HUES6 (cell line): ENCODE data around the gene CTAGE15.
"Not testable (repeated sequence)": the region's sequence is repeated elsewhere in the genome, so short reads cannot be mapped to it uniquely, and the experiment has no call there.

Experiments used
- H3K27ac ChIP-seq: 2 replicates; pipeline ENCODE4 v1.7.0; 2013; ENCODE audit warnings: low read depth, mild to moderate bottlenecking, low read length, inconsistent platforms
- H3K27me3 ChIP-seq: 2 replicates; pipeline ENCODE4 v1.6.1; 2013; ENCODE audit warnings: low read length; ENCODE audit not compliant: control insufficient read depth, insufficient read depth
- H3K36me3 ChIP-seq: 2 replicates; pipeline ENCODE4 v1.6.1; 2013; ENCODE audit warnings: low read length; ENCODE audit not compliant: control insufficient read depth, insufficient read depth
- H3K4me1 ChIP-seq: 2 replicates; pipeline ENCODE4 v1.6.1; 2013; ENCODE audit warnings: low read length; ENCODE audit not compliant: control insufficient read depth, insufficient read depth
- H3K4me3 ChIP-seq: 2 replicates; pipeline ENCODE4 v1.5.1; 2013; ENCODE audit warnings: low read depth, low read length
- H3K9ac ChIP-seq: one replicate; pipeline ENCODE4 v1.6.1; 2013; ENCODE audit warnings: mild to moderate bottlenecking, low read length
- H3K9me3 ChIP-seq: 2 replicates; pipeline ENCODE4 v1.6.1; 2013; ENCODE audit warnings: low read depth, low read length; ENCODE audit not compliant: control insufficient read depth, insufficient read depth

CTAGE15 gene

DNA sequence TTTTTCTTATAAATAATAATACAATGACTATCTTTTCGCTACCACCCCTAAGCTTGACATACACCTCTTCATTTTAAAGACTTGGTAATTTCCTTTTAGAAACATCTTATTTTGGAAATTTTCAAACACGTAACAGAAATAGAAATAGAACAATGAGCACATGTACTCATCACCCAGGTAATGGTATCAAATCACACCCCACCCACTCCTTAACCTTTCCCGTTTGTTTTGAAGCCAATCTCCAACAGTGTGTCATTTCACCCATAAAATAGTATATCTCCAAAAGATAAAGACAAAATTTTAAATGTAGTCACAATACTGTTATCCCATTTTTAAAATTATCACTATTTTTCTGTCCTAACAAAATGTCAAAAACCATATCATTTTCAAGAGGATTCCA is 16.6 kb downstream of the CTAGE15 start:
- not testable (repeated sequence) for H3K4me3 ChIP-seq, H3K9ac ChIP-seq

DNA sequence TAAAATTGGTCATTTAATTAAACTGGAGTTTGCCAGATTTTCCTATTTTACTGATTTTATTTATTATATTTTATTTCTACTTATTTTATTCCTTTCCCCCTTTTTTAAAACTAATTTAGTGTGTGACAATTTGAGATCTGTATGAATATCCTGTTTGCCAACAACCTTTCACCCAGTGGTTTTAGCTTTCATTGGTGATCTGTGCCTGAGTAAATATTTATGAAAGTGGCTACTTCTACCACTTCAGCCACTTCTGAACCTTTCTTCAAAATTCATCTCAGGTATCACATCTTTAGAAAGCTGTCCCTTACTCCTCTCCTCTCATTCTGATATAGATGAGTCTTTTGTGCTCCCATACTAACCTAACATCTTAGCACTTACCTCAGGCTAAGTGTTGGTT is 18.3 kb downstream of the CTAGE15 start:
- H3K36me3 ChIP-seq, H3K27ac ChIP-seq, H3K4me3 ChIP-seq, H3K9me3 ChIP-seq, H3K9ac ChIP-seq, H3K4me1 ChIP-seq, H3K27me3 ChIP-seq: not testable (repeated sequence)

More for the DNA sequence above, 16.6 kb downstream of the CTAGE15 start:
- not testable (repeated sequence) for H3K27ac ChIP-seq, H3K9me3 ChIP-seq, H3K27me3 ChIP-seq, H3K36me3 ChIP-seq, H3K4me1 ChIP-seq

- H3K9ac ChIP-seq, H3K27me3 ChIP-seq, H3K36me3 ChIP-seq, H3K9me3 ChIP-seq, H3K27ac ChIP-seq, H3K4me1 ChIP-seq, H3K4me3 ChIP-seq: not testable (repeated sequence)
These were observed 26.5 kb downstream of the CTAGE15 start for GRCh38 chr7:143598086-143598485.

DNA sequence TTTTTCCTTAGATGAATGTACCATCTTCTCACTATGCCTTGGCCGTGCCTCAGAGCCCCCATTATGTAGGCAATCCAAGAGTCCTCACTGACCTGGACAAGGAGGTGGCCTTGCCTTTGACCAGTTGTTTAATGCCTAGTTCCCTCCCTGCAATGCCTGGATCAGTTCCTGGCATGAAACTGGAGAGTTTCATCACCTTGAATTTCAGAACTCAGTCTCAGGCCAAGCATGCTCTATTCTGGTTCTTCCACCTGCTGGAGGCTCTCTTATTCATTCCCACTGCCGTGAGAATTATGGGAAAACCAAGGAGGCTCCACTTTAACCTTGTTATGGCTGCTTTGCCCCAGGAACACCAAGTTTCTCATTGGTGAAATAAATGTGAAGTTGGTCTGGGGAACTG is 31.9 kb downstream of the CTAGE15 start:
- H3K27me3 ChIP-seq, H3K36me3 ChIP-seq, H3K4me1 ChIP-seq, H3K27ac ChIP-seq, H3K4me3 ChIP-seq, H3K9me3 ChIP-seq, H3K9ac ChIP-seq: not testable (repeated sequence)

DNA sequence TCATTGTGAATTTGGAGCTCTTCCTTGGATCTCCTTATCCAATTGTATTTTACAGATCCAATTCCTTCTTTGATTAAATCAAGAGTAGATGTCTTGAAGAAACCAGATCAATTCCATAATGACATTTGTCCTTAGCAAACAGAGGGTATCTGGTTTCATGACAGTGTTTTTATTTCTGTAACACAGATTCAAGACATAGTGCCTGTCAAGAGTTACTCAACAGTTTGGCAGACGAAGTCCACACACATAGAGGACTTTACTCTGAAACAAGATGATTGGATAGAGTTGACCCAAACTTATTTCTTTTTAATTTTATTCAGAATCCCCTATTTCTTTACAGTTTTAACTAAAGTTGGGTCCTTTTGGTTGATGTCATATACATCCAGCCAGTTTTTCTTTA is 34.5 kb downstream of the CTAGE15 start:
- H3K4me1 ChIP-seq, H3K9ac ChIP-seq, H3K27me3 ChIP-seq, H3K36me3 ChIP-seq, H3K4me3 ChIP-seq, H3K9me3 ChIP-seq, H3K27ac ChIP-seq: not testable (repeated sequence)

DNA sequence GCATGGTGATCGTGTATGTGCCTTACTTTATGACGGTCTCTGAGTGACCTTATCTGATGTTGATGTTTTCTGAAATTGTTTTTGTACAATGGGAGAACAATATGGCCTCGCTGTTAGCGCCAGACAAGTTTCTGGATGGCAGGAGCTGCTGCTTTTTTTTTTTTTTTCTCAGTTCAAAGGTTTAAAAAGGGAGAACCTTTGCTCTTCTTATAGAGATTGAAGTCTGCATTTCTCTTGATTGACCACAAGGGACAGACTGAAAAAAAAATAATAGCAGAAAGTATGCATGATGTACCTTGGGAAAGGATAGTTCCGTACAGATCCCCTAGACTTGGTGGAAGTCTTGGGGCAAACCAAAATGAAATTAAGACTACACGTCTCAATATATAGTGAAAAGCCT is 43.9 kb downstream of the CTAGE15 start:
- H3K27ac ChIP-seq, H3K4me1 ChIP-seq, H3K9ac ChIP-seq, H3K27me3 ChIP-seq, H3K36me3 ChIP-seq, H3K4me3 ChIP-seq, H3K9me3 ChIP-seq: not testable (repeated sequence)

DNA sequence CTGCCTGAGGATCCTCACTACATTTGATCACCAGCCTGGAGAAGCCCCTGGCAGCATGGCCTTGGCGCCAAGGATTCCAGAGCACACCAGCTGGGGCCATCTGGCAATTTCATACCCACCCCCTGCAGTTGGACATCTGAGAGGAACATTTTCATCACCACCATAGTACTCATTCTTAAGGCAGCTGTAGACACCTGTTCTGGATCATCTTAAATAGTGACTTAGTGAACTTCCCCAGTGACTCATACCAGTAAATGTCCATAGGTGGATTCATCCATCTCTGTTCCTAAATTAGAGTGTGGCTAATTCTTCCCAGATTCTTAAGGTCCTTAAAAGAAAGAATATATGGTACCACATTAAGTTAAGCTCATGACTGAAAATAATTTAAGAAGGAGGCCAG is 45.6 kb downstream of the CTAGE15 start:
- H3K9me3 ChIP-seq, H3K36me3 ChIP-seq, H3K9ac ChIP-seq, H3K27ac ChIP-seq, H3K27me3 ChIP-seq, H3K4me3 ChIP-seq, H3K4me1 ChIP-seq: not testable (repeated sequence)

DNA sequence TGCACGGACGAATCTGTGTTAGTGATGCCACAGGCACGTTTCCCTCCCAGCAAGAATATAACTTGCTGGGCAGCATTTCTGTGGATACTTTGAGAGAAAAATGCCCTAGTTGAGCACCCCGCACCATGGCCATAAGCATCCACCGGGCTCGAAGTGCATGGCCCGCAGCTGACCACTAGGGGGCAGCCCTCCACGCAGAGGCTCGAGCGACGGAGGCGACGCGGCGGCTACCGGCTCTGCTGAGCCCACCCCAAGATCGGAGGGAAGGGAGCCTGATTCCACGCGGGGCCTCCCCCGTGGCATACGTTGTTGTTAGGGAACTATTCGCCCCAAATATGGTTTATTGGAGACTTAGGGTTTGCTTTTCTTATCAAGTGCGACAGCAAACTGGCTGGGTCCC is 48.5 kb downstream of the CTAGE15 start:
- not testable (repeated sequence) for H3K36me3 ChIP-seq, H3K27me3 ChIP-seq, H3K4me1 ChIP-seq, H3K27ac ChIP-seq, H3K4me3 ChIP-seq, H3K9ac ChIP-seq, H3K9me3 ChIP-seq

DNA sequence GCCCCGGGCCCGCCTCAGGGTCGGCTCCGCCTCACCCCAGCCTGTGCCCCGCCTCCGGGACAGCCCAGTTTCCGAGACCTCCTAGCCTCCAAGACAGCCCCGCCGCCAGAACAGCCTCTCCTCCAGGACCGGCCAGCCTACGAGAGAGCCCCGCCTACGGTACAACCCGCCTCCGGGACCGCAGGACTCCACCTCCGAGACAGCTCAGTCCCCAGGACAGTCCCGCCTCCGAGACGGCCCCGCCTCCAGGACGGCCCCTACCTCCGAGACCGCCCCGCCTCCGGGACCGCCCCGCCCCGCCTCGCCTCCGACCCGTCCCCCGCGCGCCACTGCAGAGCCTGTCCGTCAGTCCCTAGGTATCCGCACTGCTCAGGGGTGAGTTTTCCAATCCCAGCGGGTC is 49.0 kb downstream of the CTAGE15 start, which contains the start of gene TCAF2:
TSS of gene TCAF2 (plus strand) at position 329 of the 400 bp plus-strand sequence.
- H3K4me3 ChIP-seq, H3K9me3 ChIP-seq, H3K27me3 ChIP-seq, H3K4me1 ChIP-seq, H3K36me3 ChIP-seq, H3K9ac ChIP-seq, H3K27ac ChIP-seq: not testable (repeated sequence)

DNA sequence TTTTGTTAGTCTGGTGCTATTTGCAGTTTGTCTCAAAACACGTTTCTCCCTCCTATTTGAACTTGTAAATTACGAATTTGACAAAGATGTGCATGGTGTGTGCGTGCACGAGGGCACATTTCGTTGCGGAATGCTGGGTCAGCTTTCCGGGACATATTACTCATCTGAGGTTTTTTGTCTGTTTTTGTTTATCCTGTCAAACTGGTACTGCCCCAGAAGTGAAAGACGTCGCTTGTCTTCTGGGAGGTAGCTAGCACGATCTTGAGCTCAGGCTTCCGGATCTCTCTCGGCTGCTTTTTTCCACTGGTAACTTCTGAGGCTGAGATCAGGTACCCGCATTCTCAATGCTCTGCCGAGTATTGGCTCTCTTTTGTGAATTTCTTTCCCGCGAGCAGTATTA is 49.6 kb downstream of the CTAGE15 start:
- H3K27ac ChIP-seq, H3K4me3 ChIP-seq, H3K27me3 ChIP-seq, H3K36me3 ChIP-seq, H3K4me1 ChIP-seq, H3K9me3 ChIP-seq, H3K9ac ChIP-seq: not testable (repeated sequence)

GRCh38 chr7:143622130-143622529 is 50.5 kb downstream of the CTAGE15 start:
- not testable (repeated sequence) for H3K9ac ChIP-seq, H3K36me3 ChIP-seq

More at GRCh38 chr7:143622130-143622529, 50.5 kb downstream of the CTAGE15 start:
- H3K27me3 ChIP-seq, H3K4me1 ChIP-seq, H3K4me3 ChIP-seq, H3K9me3 ChIP-seq, H3K27ac ChIP-seq: not testable (repeated sequence)
